GM21825 (cell line): Measurements from ENCODE around the gene ST3GAL4.

Experiments used
- ATAC-seq: cut with Tn5 transposase; IDR thresholded peaks from one replicate; pipeline ENCODE4 v1.9.1; 2021; ENCODE audit warnings: mild to moderate bottlenecking, moderate library complexity; ENCODE audit not compliant: unreplicated experiment

The ST3GAL4 gene

GRCh38 chr11:126405374-126405773 lies 49.9 kb downstream of the ST3GAL4 start:
- ATAC-seq, result no peak

- no peak for ATAC-seq
These were observed 50.4 kb downstream of the ST3GAL4 start for GRCh38 chr11:126405906-126406305.

DNA sequence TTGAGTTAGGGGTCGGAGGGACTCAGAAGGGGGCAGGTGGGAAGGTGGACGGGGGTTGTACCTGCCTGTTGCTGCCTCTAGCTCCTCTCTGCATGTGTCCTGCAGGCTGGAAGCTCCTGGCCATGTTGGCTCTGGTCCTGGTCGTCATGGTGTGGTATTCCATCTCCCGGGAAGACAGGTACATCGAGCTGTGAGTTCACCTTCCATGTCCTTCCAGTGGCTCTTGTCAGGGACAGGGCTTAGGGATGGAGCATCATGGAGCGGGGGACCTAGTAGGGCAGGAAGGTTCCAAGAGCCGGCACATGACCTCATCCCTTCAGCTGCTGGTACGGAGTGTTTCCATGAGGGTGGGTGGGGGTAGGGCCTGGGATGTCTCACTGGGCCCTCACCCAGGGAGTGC lies 50.9 kb downstream of the ST3GAL4 start:
- ATAC-seq, result no peak

GRCh38 chr11:126407101-126407521 lies 51.6 kb downstream of the ST3GAL4 start:
- no peak for ATAC-seq

DNA sequence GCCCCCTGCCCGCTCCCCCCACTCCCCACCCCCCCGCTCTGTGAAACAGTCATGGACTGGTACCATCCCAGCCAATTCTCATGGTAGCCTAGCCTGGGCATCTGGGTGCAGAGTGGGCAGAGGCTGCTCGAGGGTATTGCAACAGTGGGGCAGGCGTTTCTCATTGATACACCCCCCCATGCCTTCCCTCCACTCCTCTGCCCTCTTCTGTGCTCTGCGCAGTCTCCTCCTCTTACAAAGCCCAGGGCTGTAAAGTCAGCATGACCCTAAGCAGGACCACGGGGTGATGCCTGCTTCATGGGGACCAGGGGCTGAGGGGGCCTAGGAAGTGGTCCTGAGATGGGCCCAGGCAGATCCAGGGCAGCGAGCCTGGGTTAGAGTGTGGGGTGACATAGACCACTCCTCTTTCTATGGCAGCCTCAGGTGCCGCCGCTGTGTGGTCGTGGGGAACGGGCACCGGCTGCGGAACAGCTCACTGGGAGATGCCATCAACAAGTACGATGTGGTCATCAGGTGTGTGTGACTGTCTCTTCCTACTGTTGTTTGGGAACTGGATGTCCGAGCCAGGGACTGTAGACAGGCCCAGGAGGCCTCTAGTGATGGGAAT lies 52.3 kb downstream of the ST3GAL4 start:
- no peak for ATAC-seq

DNA sequence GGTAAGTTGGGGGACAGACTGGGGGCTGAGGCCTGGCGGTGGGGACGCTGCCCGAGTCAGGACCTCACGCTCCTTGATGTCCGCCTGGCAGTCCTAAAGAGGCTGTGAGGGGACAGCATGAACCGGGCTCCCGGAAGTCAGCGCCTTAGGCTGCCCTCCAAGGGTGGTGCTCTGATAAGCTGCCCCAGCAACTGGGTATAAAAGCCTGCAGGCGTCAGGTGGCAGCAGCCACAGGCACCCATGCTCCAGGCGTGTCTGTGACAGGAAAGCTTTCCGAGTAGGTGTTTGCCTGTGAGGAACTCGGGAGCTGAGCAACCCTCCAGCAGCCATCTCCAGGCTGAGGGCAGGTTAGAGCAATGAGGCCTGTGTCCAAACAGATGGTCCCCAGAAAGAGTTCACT lies 53.0 kb downstream of the ST3GAL4 start:
- no peak for ATAC-seq

DNA sequence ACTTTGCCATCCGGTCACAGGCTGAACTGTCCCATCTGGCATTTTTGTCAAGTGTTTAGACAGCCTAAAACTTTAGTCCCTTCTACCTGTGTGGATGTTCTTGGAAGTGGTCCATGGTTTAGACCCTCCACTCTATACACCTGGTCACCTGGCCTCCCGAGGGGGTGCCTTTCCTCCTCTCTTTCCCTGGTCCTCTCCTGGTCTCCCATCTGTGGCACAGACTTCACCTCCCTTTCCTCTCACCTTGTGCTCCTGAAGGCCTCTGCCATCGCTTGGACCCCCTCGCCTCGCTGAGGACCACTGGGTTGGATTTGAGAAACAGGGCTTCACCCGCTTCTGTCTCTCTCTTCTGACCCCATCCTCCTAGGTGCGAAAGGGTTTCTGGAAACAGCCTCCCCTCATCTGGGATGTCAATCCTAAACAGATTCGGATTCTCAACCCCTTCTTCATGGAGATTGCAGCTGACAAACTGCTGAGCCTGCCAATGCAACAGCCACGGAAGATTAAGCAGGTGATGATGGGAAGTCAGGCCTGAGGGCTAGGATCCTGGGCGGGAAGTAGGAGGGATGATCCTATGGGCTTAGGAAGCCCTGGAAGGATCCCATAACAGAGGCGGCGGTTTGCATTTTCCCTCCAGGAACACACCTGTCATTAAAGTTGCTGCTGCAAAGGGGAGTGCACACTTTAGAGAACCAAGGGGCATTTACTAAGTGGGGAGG lies 53.6 kb downstream of the ST3GAL4 start:
- no peak for ATAC-seq

DNA sequence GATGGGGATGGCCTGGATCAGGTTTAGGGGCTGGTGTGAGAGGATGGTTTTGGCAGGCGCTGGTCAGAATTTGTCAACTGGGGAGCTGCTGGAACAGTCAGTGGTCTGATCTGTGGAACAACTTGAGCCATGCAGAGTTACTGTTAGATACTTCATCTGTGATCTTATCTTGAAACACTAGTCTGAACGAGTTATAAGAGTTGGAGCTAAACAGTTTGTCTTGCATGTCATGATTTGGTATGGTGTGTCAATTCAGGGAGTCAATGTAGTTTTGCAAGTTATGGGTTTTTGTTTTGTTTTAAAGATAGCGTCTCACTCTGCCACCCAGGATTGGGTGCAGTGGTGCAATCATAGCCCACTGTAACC lies 54.1 kb downstream of the ST3GAL4 start:
- no peak for ATAC-seq

DNA sequence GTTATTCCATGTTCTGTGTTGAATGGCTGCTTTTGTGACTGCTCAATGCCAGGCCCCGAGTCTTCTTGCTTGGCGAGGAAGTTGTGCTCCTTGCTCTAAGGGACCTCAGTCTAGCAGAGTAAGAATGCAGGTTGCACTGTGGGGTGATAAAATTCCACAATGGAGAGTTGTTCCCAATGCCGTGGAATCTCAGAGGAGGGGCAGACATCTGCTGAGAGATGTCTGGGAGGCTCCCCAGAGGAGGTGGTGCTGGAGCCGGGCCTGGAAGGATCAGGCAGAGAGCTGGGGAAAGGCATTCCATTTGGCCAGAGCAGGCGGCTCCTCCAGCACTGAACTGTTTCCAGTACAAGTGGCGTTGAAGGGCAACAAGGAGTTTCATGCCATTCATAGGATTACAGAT lies 55.2 kb downstream of the ST3GAL4 start:
- ATAC-seq, result no peak

DNA sequence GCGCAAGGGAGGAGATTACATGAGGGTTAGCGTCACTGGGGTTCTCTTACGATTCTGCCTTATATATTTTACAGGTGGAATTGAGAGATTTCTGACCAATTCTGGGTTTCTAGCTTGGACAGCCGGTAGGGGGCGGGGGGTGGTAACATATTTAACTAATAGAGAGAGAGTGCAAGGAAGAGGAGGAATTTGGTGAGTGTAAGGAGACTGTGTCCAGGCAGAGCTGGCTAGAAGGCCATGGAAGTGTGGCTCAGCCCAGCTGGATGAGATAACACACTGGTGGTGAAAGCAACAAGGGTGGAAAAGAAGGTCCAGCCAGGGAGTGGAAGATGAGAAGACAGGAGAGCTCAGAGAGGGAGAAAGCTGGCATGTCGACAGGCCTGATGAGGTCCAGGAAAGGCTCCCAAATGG lies 56.5 kb downstream of the ST3GAL4 start:
- no peak for ATAC-seq

DNA sequence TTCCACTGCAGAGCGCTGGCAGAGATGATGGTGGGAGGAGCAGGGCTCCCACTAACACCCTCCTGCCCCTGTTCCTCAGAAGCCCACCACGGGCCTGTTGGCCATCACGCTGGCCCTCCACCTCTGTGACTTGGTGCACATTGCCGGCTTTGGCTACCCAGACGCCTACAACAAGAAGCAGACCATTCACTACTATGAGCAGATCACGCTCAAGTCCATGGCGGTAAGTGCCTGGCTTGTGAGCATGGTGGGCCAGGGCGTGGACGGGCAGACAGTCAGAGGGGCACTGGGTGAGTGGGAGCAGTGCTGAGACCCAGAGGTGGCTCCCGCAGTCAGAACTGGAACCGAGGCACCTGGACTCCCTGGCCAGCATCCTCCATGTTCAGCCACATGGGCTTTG lies 57.9 kb downstream of the ST3GAL4 start:
- ATAC-seq, result no peak

- ATAC-seq, result no peak
These were observed 58.4 kb downstream of the ST3GAL4 start for GRCh38 chr11:126413843-126414405.

DNA sequence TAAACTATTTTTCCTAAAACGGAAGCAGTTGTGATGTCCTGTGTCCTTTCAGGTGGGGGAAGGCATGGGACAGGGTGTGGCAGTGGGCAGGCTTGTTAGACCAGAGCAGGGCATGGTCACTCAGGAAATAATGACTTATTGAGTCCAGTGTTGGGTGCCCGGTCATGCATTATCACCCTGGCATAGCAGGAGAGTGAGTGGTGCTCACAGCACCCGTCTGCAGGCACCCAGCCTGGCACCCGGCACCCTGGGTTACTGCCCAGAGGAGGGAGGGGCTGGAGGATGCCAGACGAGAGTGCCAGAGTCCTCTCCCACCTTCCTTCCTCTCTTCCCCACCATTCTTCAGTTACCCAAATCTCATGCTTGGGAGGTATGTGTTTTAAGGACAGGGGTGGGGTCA lies 59.1 kb downstream of the ST3GAL4 start:
- no peak for ATAC-seq

GRCh38 chr11:126415128-126415527 lies 59.6 kb downstream of the ST3GAL4 start:
- no peak for ATAC-seq

GRCh38 chr11:126415669-126416420 lies 60.4 kb downstream of the ST3GAL4 start:
- no peak for ATAC-seq

- peak; percentile 85 for ATAC-seq
These were observed 61.1 kb downstream of the ST3GAL4 start for GRCh38 chr11:126416542-126417090.

- no peak for ATAC-seq
These were observed 61.8 kb downstream of the ST3GAL4 start for GRCh38 chr11:126417091-126417862.

DNA sequence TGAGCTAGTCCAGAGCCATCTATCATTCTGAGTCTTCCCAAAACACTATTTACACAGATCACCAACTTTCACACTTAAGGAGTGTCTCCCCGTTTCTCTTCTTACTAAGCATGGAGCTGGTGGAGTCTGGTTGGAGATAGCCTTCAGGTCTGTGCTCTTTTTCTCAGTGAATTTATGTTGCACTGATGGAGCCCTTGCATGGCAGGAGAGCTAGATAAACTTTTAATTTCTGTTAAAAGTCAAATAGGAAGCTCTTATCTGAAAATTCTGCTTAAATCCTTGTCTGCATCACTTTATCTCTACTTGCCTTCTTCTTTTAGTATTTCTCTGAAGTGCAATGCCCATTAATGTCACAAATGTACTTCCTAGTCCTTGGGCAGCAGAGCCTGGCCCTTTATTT lies 63.4 kb downstream of the ST3GAL4 start:
- ATAC-seq, result no peak

DNA sequence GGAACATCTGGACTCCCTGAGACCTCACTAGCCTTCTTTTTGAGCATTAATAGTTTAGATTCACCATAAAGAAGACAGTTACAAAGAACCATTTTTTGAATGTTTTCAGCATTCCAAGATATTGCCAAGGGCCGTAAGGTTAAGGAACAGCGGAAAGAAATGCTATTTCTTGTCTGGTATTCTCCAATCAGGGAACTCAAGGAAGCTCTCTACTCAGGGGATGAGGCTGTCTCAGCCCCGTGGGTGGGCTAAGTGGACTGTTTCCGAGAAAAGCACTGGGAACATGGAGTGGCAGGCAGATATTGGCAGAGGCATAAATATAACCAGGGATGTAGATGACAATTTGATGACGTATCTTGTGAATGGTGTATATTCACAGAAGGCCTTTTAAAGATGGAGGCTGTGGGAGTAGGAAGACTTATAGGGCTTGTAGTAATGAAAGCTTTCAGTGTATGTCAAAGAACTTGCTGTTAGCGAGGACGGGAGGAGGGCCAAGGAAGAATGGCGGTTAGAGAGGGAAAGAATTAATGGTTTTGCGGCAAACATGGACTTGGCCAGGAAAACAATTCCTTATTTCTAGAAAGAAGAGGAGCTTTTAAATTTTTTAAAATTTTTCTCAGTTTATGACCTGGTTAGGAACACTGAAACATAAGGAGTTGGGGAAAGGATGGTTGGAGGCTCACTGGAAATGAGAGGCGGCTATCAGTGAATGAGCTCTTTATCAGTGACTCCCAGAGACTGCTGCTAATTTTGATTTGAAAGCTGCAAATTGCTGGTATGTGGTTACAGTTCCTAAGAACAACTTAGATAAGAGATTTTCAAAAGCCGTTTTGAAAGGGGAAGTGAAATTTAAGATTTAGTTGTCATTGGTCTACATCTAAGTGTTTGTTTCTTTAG lies 64.6 kb downstream of the ST3GAL4 start:
- peak; percentile 68 for ATAC-seq
